ENCODE measurements around the gene ANKRD63.

Gene ANKRD63

DNA sequence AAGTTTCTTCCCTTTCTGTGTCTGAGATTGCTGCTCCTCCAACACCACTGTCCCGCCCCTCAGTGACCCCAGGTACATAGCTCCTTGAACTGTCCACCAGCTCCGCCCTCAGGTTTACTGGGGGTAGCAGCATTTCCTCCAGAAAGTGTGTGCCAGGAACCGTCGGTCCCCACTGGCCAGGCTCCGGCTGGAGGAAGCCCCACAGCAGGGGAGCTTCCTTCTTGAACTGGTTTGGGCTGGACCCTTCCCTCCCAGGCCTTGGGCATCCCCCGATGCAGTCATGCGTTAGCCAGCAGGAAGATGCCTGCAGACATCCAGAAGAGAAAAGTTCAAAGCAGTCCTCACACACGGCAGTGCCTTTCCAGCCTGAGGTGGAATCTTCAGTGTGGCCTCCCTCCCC, 24.3 kb downstream of the ANKRD63 start:
- DNase-seq (ENCODE audit: low read depth in 3 of 3): no peak

DNA sequence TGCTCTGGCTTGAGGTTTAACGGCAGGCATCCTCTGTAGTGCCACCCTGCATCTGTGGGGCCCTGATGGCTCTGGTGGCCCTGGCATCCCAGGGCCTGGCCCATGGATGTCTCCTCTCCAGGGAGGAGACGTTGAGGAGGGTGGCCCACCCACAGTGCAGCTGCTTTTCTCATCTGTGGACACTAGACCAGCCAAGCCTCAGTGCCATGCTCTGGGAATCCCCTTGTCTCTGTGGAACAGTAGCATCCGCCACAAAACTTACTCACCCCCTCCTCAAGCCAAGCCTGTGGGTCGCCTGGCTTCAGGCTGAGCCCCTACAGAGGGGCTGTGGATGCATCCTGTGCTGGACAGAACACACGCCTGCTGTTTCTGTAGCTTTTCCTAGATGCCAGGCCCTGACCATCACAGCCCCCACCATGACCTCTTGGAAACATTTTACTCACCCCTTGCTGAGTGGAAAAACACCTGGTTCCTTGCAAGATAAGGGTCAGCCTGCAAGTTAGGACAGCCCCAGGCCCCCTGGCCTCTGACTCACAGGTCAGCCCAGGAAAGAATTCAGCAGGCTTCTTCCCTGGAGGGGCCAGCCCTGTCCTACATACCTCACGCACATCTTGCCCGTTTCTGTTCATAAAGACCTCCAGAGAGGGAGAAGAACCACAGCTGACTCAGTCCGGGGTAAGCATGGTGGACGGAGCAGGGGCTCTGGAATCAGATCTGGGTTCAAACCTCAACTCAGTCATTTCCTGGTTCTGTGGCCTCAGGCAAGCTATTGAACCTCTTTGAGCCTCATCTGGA, 25.0 kb downstream of the ANKRD63 start:
- DNase-seq (ENCODE audit: low read depth in 3 of 3): no peak

DNA sequence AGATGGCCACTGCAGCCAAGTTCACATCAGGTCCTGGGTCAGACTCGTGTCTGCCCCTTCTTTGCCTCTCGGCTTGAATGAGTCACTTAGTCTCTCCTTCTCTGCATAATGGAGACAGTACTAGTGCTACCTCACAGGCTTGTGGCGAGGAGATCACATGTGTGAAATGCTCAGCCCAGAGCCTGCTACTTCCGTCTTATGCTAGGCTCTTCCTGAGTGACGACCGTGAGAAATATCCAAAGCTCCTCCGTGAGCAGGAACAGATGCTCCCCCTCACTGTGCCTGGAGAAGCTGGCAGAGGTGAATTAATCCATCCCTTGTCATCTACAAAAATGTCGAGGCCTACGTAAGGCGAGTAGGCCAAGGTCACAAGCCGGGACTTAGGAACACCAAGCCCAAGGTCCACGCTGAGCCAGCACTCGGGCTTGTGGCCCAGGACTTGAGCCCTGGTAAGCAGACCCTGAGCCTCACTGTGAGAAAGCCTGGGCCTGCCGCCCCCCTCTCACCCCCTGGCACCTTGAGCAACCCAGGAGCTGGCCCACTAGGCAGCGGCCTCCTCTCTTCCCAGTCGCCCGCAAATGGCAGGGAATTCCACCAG, 26.1 kb downstream of the ANKRD63 start:
- no peak for DNase-seq (ENCODE audit: low read depth in 3 of 3)

DNA sequence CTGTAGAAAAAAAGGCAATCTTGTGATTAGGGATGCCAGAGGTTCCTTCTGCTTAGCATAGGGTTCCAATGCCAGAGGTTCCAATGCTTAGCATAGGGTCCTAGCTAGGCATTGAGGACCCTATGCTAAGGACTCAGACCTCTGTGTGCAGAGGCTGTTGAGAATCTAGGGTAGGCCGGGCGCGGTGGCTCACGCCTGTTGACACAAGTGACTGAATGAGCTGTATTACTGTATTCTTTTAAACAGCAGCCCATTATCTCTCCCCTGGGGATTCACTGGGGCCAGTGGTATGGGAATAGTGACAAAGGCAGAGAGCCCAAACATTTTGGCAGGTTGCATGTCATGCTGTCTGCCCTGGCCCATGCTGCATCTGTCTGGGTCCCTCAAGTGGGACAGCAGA, 27.8 kb downstream of the ANKRD63 start:
- no peak for DNase-seq (ENCODE audit: low read depth in 3 of 3)

DNA sequence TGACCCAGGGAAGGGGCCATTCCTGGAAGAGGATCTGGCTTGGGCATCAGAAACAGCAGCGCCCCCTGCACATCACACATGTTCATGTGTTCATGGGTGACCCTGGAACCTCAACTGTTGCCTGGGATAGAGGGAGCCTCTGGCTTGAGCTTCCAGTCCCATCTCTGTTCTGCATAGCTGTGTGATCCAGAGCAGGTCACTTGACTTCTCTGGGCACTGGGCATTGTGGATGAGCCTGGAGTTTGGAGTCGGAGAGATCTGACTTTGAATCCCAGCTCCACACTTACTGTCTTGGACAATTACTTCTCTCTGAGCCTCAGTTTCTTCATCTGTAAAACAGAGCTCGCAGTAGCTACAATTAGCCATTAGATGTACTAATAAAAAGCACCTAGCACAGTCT, 28.4 kb downstream of the ANKRD63 start:
- DNase-seq (ENCODE audit: low read depth in 3 of 3): no peak

DNA sequence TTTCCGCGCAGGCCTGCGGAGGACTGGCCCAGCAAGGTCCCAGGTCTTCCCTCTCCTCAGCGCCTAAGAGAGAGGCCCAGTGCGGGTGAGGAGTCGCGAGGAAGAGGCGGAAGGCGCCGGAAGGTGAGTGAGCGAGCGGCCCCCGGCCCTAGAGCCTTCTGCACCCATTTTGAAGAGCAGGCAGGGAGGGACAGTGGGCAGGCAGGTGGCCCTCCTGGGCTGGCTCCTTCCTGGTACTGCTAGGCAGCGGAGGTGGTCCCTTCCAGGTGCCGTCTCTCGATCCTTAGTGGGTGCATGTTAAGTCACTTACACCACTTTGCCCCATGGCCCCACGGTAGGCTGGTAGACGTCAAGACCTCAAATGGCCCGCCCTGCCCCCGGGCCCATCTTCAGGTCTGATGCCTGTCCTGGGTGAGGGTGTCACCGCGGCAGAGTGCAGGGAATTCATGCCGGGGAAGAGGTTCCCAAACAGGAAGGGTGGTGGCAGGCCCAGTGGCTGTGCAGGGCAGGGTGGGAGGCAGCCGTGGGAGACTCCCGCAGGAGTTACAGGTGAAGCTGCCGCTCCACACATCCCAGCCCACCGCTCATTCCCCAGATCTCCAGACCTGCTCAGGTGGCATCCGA, 29.6 kb downstream of the ANKRD63 start:
- no peak for DNase-seq (ENCODE audit: low read depth in 3 of 3)

DNA sequence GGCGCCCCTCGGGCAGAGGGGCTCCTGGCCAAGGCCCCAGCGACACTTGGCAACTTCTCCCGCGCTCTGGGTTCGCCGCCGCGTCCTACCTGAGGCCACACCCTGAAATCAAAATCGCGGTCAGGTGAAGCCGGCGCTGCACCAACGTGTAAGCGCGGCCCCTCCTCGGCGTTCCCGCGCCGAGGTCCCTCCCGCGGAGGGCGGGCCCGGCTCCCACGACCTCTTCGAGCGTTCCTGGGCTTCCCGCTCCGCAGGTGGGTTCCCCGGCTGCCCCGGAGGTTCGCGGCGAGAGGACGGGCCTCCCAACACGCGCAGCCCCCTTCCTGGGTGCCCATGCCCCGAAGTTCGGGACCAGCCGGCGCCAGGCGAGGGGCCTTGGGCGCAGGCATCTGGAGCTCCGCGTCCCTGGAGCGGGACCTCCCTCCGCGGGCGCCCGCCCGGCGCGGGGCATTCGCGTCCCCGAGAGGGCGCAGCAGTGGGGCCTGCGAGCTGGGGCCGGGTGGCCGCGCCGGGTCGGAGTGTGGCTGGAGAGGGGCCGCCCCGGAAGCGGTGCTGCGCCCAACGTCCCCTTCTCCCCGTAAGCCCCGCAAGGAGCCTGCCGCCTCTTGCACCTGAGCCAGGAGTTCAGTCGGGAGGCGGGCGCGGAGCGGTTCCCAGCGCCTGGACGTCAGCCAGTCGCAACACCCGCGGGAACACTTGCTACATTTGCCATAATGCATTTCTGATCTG, 30.3 kb downstream of the ANKRD63 start:
- DNase-seq (ENCODE audit: low read depth in 3 of 3): no peak

DNA sequence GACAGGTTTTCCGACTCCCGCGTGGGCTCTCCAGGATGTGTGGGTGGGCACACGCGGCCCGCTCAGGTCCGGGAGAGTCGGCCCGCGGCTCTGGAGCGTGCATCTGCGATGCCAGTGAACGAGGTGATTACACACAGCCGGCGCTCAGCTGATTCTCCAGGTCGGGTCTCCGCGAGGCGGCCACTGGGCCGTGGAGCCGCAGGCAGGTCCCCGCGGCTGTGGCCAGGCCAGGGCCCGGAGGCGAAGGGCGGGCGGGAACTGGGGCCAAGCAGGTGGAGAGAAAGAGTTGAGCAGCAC, 30.8 kb downstream of the ANKRD63 start:
- DNase-seq (ENCODE audit: low read depth in 3 of 3): no peak

DNA sequence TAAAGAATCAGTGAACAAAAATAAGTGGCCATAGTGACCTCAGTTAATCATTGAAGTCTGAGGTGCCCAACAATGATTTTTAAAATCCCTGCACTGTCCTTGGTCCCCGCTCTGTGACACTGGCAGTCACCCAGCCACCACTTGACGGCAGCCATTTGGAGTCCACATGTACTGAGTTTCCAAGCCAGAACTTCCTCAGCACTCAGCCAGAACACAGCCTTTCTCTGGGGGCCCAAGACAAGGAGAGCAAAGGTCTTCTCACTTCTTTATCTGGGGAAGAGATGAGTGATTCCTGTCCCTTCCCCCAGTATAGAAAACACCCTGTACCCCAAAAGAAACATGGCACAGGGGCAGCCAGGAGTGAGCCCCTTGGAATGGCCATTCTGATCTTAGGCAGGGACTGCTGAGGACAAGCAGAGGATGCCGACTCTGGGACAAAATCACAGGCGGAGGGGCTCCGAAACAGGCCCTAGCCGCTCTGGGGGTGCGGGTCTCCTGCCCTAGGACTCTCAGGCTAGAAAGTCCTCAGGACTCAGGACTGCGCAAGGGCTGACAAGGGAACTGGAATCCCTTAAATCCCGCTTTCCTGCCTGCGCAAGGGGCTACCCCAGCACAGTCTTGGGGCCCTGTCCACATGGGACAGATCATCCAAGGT, 31.3 kb downstream of the ANKRD63 start:
- DNase-seq (ENCODE audit: low read depth in 3 of 3): no peak

DNA sequence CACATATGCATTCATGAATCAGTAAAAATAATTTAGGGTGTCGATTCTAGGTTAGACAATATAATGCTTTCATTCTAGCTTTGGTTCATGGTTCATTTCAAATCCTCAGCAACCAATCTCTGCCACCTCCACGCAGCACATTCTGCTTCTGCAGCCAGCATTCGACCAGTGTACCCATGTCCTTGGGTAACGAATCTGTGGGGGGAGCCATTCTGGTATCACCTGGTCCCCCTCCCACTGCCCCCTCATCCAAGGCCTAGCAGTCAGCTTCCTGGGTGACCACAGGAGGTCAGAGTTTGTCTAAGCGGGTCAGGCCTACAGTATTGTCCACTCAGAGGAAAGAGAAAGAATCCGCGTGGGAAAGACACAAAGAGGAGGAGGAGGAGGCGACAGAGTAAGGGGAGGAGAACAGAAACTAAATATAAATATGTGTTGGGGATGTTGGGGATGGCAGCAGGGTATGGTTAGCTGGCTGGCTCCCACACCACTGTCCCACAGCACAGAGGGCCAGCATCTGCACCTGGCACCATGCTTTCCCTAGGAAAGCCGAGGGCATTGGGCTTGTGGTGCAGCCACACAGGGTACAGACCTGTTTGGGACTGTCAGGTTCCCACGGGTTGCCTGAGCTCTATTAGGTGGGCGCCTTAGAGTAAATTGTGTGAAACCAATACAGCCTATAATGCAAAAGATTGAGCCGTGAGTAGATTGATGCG, 31.9 kb downstream of the ANKRD63 start:
- no peak for DNase-seq (ENCODE audit: low read depth in 3 of 3)

DNA sequence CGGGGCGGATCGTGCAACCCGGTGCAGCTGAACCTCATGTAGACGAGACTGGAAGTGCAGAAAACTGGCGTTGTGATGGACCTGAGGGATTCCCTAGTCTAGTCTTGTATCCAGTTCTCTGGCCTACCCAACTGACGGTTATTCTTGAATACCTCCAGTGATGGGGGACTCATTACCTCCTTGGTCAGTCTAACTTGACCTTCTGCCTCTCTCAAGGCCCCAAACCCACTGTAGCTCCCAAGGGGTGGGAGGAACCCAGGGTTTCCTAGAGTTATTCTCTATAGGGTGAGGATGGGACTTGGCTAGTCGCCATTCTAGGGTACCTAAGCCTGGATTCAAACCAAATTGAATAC, 32.6 kb downstream of the ANKRD63 start:
- no peak for DNase-seq (ENCODE audit: low read depth in 3 of 3)

DNA sequence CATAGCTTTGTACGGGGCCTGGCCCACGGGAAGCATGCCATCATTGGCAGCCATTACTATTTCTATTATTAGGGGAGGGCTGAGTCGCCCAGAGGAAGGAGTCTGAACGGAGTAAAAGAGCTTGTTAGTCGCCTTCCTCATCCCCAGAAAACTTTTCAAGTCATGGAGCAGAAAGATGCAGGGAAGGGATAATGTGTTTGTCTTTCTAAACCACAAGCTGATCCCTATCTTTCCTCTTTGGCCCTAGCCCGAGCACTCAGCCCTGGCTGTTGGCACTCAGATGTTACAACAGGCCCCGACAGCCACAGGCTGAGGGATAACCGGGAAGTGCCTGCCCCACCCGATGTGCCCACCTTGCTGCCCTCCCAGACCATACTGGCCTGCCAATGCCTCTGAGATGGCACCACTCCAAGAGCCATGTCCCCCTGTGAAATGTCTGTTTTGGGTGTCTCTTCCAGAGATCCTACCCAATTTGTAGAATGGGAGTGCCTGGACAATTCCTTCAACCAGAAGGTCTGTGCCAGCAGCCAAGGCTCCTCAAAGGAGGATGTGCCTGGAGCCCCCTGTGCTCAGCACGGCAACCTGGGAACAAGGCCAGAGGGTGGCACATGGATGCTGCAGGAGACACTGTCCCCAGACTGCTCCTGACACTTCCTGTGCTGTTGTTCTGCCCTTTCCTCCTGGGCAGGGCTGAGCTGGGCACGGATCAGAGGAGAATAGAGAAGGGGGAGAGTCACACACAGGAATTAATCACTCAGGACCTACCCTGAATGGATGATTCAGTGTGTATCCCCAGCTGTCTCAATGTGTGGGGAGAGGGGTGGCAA, 33.2 kb downstream of the ANKRD63 start:
- no peak for DNase-seq (ENCODE audit: low read depth in 3 of 3)

DNA sequence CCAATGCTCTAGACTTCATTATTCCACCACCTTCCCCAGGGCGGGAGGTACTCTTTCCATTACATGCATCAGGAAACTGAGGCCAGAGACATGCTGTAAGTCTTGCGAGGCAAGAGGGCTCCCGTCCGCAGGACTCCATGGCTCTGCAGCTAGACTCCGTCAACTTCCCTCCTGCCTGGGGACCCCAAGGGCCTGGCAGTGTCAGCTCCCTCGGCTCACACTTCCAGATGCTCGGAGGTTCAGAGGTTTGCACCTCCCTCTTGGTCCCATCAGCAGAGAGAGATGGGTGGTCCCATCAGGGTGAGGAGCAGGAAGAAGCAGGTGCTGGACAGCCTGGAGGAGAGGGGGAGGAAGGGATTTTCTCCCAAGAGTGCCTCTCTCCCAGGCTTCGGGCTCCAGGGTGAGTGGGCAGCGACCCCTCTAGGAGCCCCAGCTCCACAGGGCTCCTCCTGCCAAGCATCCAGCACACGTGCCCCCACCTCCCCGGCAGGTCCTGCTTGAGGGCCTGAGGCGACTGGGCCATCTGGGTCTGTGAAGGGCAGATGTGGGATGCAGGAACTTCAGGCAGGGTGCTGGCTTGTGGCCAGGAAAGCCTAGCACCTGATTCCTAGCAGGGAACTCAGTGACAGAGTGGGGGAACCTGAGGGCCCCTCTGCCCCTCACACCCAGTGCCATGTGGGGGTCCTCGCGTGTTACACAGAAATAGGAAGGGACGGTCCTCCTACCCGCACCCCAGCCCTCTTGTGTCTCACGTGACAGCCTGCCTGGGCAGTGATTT, 34.7 kb downstream of the ANKRD63 start:
- no peak for DNase-seq (ENCODE audit: low read depth in 3 of 3)

DNA sequence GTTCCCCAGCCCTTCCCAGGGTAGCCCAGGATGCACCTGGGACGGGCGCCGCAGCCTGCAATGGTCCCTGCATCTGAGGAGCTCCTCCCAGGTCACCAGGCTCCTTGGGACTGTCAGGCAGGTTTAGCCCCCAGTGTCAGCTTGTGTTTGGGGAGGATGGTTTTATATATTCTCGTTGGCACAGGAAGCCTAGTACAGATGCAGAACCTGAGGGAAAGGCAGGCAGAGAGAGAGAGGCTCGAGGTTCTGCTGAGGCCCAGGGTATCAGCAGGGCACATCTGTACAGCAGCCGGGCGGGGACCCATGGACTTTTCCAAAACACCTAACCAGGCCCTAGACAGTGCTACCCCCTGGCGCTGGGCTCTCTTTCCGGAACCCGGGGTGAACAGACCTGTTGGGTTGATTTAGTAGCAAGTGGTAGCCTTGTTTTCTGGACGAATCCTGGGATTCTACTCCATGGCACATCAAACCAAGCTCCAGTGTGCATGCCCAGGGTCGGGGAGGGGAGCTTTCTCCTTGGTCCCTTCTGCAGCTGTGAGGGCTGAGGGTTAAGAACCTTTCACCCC, 35.4 kb downstream of the ANKRD63 start:
- DNase-seq (ENCODE audit: low read depth in 3 of 3): no peak

DNA sequence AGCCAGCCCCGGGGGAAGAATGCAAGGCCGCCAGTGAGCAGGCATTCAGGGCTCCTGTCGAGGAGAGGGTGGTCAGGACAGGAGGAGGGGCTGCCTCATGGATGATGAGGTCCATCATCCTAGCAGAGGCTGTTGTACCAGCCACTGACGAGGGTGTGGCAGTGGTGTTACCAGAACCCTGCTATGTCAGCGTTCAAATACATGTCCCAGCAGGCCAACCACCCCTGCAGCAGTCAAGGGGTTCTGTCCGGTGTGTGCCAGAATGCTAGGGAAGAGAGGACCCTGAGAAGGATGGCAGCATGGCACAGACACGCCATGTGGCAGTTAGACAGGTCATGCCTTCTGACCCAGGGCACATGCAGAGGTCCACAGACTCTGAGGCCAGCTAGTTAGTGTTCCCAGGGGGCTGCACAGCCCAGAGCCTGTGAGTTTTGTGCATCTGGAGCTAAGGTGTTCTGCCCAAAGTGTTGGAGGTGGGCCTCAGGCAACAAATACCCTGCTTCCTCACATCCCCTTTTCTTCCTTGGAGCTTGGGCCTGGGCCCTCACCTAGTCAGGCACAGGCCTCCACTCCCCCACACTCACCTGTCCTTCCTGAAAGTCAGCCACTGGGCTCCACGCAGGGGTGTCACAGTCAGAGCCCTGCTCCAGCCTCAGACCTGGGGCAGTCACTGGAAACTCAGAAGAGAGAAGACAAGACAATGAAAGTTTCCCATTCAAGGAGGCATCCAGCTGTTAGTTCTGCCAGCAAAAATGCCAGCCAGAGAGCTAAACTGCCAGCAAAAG, 36.2 kb downstream of the ANKRD63 start:
- no peak for DNase-seq (ENCODE audit: low read depth in 3 of 3)

DNA sequence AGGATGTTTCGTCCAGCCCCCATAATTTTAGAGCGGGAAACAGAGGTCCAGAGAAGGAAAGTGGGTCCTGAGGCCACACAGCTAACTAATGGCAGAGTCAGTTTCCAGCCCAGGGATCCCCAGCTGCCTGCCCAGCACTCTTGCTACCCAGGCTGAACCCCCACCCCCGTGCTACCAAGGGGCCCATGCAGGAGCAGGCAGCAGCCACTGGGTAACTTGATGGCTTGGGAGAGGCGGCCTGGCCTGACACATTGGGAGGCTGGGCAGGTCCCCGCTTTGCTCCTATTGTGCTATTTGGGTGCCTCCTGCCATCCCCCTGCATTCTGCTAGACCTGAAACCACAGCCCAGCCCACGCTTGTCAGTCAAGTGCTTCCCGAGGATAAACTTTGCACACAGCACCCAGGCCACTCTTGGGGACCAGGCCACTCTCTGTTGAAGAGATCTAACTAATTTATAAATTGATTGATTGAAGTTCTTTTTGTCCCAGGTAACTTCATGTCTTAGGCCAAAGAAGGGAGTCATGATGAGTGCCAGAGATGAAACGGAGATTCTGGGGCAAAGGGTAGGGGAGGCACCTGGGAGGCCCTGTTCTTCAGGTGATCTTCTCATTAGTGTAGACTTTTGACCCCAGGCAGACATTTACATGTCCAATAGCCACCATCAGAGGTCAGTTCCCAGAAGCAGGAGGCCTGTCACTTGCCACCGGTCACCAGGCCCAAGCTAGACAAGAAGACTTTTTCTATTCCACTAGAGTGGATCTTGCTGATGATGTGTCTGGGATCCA, 37.0 kb downstream of the ANKRD63 start:
- no peak for DNase-seq (ENCODE audit: low read depth in 3 of 3)

DNA sequence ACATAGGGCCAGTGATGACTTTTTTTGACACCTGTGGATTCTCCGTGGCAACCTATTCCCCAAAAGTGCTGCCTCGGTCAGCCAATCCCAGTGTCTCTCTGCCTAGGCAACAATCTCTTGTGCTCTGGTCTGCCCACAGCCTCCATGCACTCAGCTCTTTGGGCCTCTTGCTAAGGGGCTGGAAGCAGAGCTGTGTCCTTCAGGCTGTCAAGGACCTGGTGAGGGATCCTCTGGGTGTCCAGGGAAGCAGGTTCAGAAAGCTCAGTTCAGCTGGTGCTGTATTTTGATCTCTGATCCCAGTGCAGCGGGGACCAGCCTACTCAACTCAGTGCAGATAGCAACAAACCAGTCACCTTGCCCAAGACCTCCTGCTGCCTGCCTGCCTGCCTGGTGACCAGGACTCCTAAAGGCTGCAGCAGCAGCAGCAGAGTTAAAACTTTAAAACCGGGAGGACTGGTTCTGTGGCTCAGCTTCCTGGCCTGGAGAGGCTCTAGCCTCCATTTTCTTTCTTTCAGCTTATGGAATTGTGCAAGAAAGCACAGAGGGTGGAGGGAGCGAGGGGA, 37.8 kb downstream of the ANKRD63 start:
- DNase-seq (ENCODE audit: low read depth in 3 of 3): no peak
